Measurements from ENCODE around the gene MYBPC1.
A peak's percentile ranks its signal among the peaks of the same experiment; 100 is the strongest.

The MYBPC1 gene

GRCh38 chr12:101733166-101733565 is 138.4 kb downstream of the MYBPC1 start:
- TF ChIP-seq ZFX (IDR thresholded peaks at IDR 0.05; ENCODE audit: borderline replicate concordance) (no peak), CTCF (IDR thresholded peaks at IDR 0.05) (no peak)
- H3K27ac ChIP-seq, result peak overlapping the region; percentile 89

GRCh38 chr12:101734482-101734881 is 139.7 kb downstream of the MYBPC1 start:
- H3K27ac ChIP-seq, result peak overlapping the region; percentile 89
